AG09309 (cell line): ENCODE data around the gene ATP2B2.

Source experiments
- DNase-seq: peaks from one replicate; pipeline ENCODE4 v3.0.0-alpha.2; 2010; ENCODE audit warnings: low read depth
- H3K4me3 ChIP-seq: 2 replicates; pipeline ENCODE4 v1.5.1; 2011; ENCODE audit warnings: mild to moderate bottlenecking, low read depth, low read length, moderate library complexity; ENCODE audit not compliant: control insufficient read depth
- CTCF ChIP-seq: IDR thresholded peaks from 2 replicates; pipeline ENCODE4 v1.5.1; 2011; ENCODE audit warnings: mild to moderate bottlenecking, low read depth, low read length, inconsistent platforms; ENCODE audit not compliant: insufficient read depth, control insufficient read depth; ENCODE audit errors: missing control alignments

Gene ATP2B2

DNA sequence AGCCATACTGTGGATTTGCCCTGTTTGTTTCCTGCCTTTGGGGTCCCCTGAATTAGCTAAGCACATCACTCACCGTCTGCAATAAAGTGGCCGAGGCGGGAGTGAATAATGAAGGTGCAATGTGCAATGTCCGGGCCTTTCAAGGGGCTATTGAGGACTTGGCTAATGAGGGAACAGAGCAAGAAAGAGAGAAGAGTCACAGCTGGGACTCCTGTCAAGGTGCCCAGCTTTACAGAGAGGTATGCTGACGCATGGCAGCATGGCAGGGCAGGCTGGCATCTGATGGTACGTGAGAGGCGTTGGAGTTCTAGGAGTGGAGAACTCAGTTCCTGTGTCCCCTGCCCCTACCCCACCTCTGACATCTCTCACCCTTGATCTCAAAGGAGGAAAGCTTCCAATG lies 13.8 kb upstream of the ATP2B2 start:
- TF ChIP-seq CTCF = no peak
- H3K4me3 ChIP-seq = no peak overlapping the region
- no peak for DNase-seq

DNA sequence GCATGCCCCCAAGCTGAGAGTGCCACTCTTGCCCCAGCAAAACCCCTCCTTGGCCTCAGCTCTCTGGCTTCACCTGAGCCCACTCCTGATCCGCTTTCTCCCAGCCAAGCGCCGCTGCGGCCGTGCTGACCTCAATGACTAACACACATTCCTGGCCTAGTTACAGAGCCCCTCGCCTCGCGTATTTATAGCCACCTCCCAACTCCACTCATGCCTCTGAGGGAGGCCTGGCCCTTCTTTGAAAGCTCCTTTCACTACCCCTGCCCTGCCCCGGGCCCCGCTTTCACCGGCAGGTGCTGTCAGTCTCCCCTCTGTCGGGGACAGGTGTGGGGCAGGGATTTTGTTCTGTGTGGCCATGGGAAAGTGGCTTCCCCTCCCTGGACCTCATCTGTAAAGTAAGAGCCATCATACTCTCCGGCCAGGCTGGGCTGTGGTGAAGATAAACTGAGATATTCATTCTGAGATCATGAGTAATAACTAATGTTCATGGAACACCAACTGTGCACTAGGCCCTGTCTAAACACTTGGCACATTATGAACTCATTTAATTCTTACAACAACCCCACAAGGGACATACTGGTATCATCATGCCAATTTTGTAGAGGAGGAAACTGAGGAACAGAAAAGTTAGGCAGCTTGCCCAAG lies 13.2 kb upstream of the ATP2B2 start:
- no peak overlapping the region for H3K4me3 ChIP-seq
- no peak for TF ChIP-seq CTCF
- peak; percentile 8 for DNase-seq

GRCh38 chr3:10517627-10518026 lies 12.2 kb upstream of the ATP2B2 start:
- TF ChIP-seq CTCF = no peak
- DNase-seq = no peak
- H3K4me3 ChIP-seq = no peak overlapping the region

- no peak overlapping the region for H3K4me3 ChIP-seq
- no peak for TF ChIP-seq CTCF
- DNase-seq = no peak
Measured at GRCh38 chr3:10516544-10517452, 11.4 kb upstream of the ATP2B2 start.

DNA sequence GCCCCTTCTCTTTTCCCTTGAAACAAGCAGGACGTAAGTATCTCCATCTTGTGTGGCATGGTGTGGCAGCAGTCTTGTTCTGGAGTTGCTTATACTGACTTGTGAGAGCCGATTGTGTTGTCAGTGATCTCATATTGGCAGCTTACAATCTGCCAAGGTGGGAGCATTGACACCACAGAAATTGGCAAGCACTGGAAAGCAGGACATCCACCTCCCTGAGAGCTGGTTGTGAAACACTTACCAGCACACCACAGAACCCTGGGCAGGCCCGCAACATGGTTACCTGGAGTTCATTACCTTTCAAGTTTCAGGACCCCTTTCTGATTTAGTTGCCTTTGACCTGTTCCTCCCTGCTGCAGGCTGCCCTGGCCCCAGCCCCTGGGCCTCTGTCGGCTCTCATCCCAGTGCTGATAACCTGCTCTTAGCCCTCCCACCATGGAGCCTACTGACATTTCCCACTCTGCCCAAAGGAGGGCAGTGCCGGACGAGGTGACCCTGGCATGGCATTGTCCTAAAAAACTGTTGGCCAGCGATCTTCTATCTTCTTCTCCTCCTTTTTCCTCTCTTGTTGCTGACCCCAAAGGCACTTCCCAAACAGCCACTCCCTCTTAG lies 10.6 kb upstream of the ATP2B2 start:
- TF ChIP-seq CTCF = no peak
- DNase-seq = no peak
- no peak overlapping the region for H3K4me3 ChIP-seq

- no peak for DNase-seq
- H3K4me3 ChIP-seq = no peak overlapping the region
- TF ChIP-seq CTCF = no peak
Measured at GRCh38 chr3:10515396-10515795, 10.0 kb upstream of the ATP2B2 start.
